ENCODE measurements around the gene NEK3. TPM values are rescaled to one million over a fixed set of nuclear protein-coding genes. Genes with fewer than 3 reads are reported as not detected.
"Not testable (repeated sequence)": the region's sequence is repeated elsewhere in the genome, so short reads cannot be mapped to it uniquely, and the experiment has no call there.

Gene NEK3
- polyA plus RNA-seq, 2 of the 4 experiments (the other 2 are of a cell fraction) = 6.5 to 19.3 TPM

- 84% methylated on average over 3 of the region's 3 CpGs for WGBS (ENCODE audit: missing lambda C conversion rate)
- ATAC-seq = no peak
- no peaks in the 10 kb centered on the region for H3K9me3 ChIP-seq
- no peak overlapping the region for H3K4me2 ChIP-seq
- TF ChIP-seq FOSL2 (IDR thresholded peaks at IDR 0.05) (no peak), FOSL2 (CRISPR knock-in tag; IDR thresholded peaks at IDR 0.05) (no peak), SMC3 (IDR thresholded peaks at IDR 0.05) (no peak)
- no peak for FAIRE-seq
- no peaks in the 10 kb centered on the region for H3K4me1 ChIP-seq
- ChIA-PET POLR2A (no interaction called here), CTCF (interaction anchor here (1.1 kb wide), 1 partner anchor 46 kb away, joined by 4 read pairs; no protein-coding TSS in a partner anchor)
- H3K27ac ChIP-seq = no peak overlapping the region
- no peak overlapping the region for H3K4me3 ChIP-seq
- DNase-seq (ENCODE audit: low read depth in 1 of 2, low spot score in 1 of 2) = no peak
These were observed 14.0 kb upstream of the NEK3 start for GRCh38 chr13:52173373-52173772.

GRCh38 chr13:52171686-52172085 lies 12.3 kb upstream of the NEK3 start:
- H3K4me1 ChIP-seq; DNase-seq (ENCODE audit: low read depth in 1 of 2, low spot score in 1 of 2); FAIRE-seq; H3K27ac ChIP-seq; POLR2A ChIA-PET; H3K4me3 ChIP-seq; H3K4me2 ChIP-seq; ATAC-seq; H3K9me3 ChIP-seq: not testable (repeated sequence)
- CTCF ChIA-PET = interaction anchor here (0.9 kb wide), 1 partner anchor 11 kb away, joined by 5 read pairs; no protein-coding TSS in a partner anchor
- 83% methylated on average over 1 of the region's 1 CpG for WGBS (ENCODE audit: missing lambda C conversion rate)

GRCh38 chr13:52170828-52171391 lies 11.5 kb upstream of the NEK3 start:
- H3K4me3 ChIP-seq; H3K27ac ChIP-seq; POLR2A ChIA-PET; H3K4me2 ChIP-seq; H3K9me3 ChIP-seq; CTCF ChIA-PET; H3K4me1 ChIP-seq; DNase-seq (ENCODE audit: low read depth in 1 of 2, low spot score in 1 of 2); ATAC-seq: not testable (repeated sequence)
- WGBS (ENCODE audit: missing lambda C conversion rate) = 74% methylated on average over 1 of the region's 1 CpG
- peak; percentile 7 for FAIRE-seq

GRCh38 chr13:52169839-52170238 lies 10.4 kb upstream of the NEK3 start:
- CTCF ChIA-PET = no interaction called here
- no peak for ATAC-seq
- Histone ChIP-seq H3K9me3 (no peaks in the 10 kb centered on the region), H3K27ac (no peak overlapping the region), H3K4me1 (no peaks in the 10 kb centered on the region), H3K4me3 (no peak overlapping the region), H3K4me2 (no peak overlapping the region)
- no peak for DNase-seq (ENCODE audit: low read depth in 1 of 2, low spot score in 1 of 2)
- POLR2A ChIA-PET = no interaction called here
- 85% methylated on average over 5 of the region's 5 CpGs for WGBS (ENCODE audit: missing lambda C conversion rate)
- TF ChIP-seq NFE2L2 (conservative IDR thresholded peaks at IDR 0.05; ENCODE audit: low read length) = no peak
- no peak for TF ChIP-seq CBX2 (IDR thresholded peaks at IDR 0.05; ENCODE audit: borderline replicate concordance, low read depth)
- no peak for TF ChIP-seq HOXA7 (CRISPR knock-in tag; IDR thresholded peaks at IDR 0.05)
- TF ChIP-seq RARB (CRISPR knock-in tag; IDR thresholded peaks at IDR 0.05) = no peak
- TF ChIP-seq MAX (IDR thresholded peaks at IDR 0.05) = no peak
- no peak for TF ChIP-seq HMGXB4 (CRISPR knock-in tag; IDR thresholded peaks at IDR 0.05; ENCODE audit: borderline replicate concordance)
- no peak for TF ChIP-seq PBX3 (IDR thresholded peaks at IDR 0.05)
- no peak for TF ChIP-seq NR3C1 (IDR thresholded peaks at IDR 0.05)
- TF ChIP-seq ATOH8 (CRISPR knock-in tag; IDR thresholded peaks at IDR 0.05; ENCODE audit: low read depth) = no peak
- no peak for TF ChIP-seq CHD2 (IDR thresholded peaks at IDR 0.05; ENCODE audit: low read length, partially characterized antibody)
- no peak for TF ChIP-seq SMC3 (IDR thresholded peaks at IDR 0.05)
- TF ChIP-seq KDM1A (IDR thresholded peaks at IDR 0.05; ENCODE audit: low read depth) = no peak
- no peak for TF ChIP-seq USF2 (IDR thresholded peaks at IDR 0.05)
- no peak for TF ChIP-seq HOXB5 (CRISPR knock-in tag; IDR thresholded peaks at IDR 0.05)
- no peak for TF ChIP-seq CHD4 (IDR thresholded peaks at IDR 0.05; ENCODE audit: borderline replicate concordance)
- FAIRE-seq = no peak
